NCI-H187 treated with DMSO at 0.1 percent for 48 hours (cell line): ENCODE measurements around the gene FUOM.

Experiments used
- DNase-seq: peaks from one replicate; lab custom pipeline; 2025; lab: John Stamatoyannopoulos, UW

FUOM gene

GRCh38 chr10:133310789-133311188 lies 47.0 kb downstream of the FUOM start:
- DNase-seq, result no peak

GRCh38 chr10:133310399-133310755 lies 47.4 kb downstream of the FUOM start:
- DNase-seq, result no peak

DNA sequence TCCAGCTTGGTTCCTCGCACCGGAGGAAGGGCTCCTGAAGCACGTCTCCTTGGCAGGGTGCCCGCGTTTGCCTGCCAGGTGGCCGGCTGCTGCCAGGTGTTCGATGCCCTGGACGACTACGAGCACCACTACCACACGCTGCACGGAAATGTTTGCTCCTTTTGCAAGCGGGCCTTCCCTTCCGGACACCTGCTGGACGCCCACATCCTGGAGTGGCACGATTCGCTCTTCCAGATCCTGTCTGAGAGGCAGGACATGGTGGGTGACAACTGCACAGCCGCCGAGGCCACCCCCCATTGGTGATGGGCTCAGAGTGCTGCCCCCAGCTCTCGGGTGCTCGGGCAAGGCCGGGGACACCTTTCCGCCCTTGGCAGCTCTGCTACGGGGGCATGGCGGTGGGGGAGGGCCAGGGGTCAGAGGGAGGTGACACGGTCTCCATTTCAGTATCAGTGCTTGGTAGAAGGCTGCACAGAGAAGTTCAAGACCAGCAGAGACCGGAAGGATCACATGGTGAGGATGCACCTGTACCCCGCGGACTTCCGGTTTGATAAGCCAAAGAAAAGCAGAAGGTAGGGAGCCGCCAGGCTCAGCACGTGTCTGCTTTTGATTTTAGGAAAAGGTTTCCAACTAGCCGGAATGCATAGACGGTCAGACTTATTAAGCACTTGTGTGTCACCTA lies 48.0 kb downstream of the FUOM start:
- DNase-seq, result no peak

DNA sequence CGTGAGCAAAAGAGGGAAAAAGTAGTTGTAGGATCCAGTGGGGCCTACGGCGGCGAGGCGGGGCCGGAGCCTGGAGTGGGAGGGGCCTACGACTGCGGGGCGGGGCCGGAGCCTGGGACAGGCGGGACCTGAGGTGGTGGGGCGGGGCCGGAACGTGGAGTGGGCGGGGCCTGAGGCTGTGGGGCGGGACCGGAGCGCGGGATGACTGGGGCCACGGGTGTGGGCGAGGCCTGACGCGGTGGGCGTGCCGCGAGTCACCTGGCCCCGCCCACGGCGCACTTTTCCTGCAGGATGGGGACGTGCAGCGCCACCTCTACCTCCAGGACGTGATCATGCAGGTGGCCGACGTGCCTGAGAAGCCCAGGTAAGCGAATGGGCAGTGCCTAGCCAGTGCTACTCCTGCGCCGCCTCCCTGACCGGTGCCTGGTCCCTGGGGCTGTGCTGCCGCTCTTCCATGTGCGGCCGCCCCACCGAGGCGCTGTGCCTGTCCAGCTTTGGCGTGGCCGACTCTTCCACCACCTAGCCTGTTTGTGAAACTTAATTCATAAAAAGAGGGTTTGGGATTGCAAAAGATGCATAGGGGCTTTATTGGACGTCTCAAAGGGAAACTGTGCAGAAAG lies 48.6 kb downstream of the FUOM start:
- no peak for DNase-seq

GRCh38 chr10:133308421-133309099 lies 49.3 kb downstream of the FUOM start, which contains the start of the genes TUBGCP2 and ZNF511:
TSS of gene TUBGCP2 (minus strand) at chr10:133308872. CDS start at chr10:133302941, 5,931 bp downstream.
TSS of gene ZNF511 (plus strand) at chr10:133308914. CDS start at chr10:133308944, 30 bp downstream.
- no peak for DNase-seq

- DNase-seq, result no peak
Measured at GRCh38 chr10:133307776-133308420, 49.9 kb downstream of the FUOM start.

DNA sequence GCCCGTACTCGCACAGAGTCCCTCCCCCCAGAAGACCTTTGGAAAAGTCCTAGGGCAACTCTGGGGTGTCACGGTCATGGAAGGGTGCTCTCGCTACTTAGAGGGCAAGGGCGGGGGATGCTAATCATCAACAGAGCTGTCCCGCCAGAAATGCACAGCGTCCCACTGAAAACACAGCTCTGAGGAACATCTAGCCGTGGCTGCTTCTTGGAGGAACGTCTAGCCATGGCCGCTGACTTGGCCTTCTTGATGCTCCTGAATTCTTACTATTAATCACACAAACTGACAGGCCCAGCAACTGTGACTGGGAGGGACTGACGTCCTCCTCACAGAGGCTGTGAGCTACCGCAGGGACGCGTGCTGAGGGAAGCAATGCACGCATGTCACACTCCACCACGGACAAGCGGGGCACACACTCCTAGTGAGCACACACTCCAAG lies 50.9 kb downstream of the FUOM start:
- no peak for DNase-seq

GRCh38 chr10:133306097-133306476 lies 51.7 kb downstream of the FUOM start:
- DNase-seq, result no peak
